HG03097 (cell line): ENCODE data around the gene CWF19L2.
"Not testable (repeated sequence)": the region's sequence is repeated elsewhere in the genome, so short reads cannot be mapped to it uniquely, and the experiment has no call there.

Source experiments
- ATAC-seq: cut with Tn5 transposase; IDR thresholded peaks from one replicate; pipeline ENCODE4 v1.9.1; 2021; ENCODE audit not compliant: unreplicated experiment, low FRiP score

Gene CWF19L2

GRCh38 chr11:107457558-107458271, at the start of gene CWF19L2:
Gene CWF19L2 (minus strand): TSS chr11:107457825. CDS start chr11:107457816, 9 bp downstream.
- peak; percentile 98 for ATAC-seq

DNA sequence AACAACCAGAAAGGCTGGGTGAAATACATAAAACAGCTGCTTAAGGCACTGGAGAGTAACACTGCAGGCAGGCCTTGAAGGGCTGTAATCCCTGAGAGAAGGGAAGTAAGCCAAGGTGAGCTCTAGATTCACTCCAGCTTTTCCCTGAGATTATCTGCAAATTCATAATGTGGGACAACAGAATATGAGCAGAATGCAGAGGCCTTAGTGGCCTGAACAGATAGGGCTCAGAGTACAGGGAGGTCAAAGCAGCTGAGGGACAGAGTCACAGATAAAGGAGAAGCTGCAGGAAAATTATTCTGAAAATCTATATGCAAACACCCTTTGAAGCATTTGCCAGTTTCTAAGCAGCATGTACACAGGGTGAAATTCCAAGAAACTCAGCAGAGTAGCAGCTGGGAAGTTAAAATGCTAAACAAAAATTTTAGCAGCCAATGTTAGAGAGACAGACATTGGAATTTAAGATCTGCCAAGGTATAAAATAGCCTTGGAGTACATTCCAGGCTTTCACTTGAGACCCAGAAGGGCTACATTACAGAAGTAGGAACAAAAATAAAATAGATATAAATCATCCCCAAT, 48.1 kb upstream of the CWF19L2 start:
- ATAC-seq, result no peak

DNA sequence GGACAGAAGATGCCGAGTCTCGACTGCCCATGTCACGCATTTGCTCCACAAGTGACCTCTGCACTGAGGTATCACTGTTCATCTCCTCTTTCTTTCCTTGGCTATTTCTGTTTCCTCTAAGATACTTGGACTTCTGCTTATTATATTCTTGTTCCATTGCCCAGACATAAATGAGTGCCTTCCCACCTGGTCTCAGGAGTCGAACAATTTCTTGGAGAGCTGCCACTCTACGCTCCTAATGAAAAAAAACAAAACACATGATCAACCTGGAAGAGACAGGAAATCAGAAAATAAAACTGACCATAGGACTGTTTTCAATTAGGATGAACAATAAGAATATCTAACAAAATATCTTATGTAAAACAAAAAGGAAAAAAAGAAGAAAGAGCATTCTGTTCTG, 47.4 kb upstream of the CWF19L2 start:
- no peak for ATAC-seq

DNA sequence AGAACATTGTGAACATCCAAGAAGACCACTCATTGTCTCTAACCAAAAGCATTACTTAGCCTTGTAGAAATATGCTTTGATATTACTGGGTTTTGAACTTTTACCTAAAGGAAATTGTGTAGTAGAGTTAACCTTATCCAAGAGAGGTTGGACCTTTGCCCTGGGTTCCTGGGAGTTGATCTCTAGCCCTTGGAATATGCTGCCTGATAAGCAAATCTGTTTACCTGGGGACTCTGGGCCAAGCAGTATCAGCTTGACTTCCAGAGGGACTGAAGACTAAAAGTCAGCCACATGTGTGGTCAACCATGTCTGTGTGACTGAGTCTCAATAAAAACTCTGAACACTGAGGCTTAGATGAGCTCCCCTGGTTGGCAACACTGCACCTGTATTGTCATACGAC, 44.1 kb upstream of the CWF19L2 start:
- ATAC-seq, result no peak

- ATAC-seq, result not testable (repeated sequence)
Observed at GRCh38 chr11:107497371-107497770, 39.7 kb upstream of the CWF19L2 start.

GRCh38 chr11:107496011-107496410, 38.4 kb upstream of the CWF19L2 start:
- ATAC-seq, result no peak

- no peak for ATAC-seq
Observed at GRCh38 chr11:107494055-107494454, 36.4 kb upstream of the CWF19L2 start.

DNA sequence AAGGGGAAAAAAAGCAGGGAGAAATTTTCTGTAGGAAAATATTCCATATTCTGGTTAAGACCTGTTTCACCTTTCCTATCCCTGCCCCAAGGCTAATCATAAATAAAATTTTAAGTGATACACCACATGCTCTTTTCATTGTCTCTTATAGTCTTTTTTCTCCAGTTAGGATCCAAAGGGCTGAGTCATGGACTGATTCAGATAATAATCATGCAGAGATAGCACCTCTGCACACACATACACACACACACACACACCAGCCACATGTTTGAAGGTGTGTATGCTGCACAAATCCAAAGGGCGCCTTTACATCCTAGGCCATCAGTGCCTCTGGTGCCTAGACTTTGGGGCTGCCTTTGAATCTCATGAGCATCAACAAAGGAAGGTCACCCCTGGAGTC, 35.5 kb upstream of the CWF19L2 start:
- ATAC-seq, result no peak

DNA sequence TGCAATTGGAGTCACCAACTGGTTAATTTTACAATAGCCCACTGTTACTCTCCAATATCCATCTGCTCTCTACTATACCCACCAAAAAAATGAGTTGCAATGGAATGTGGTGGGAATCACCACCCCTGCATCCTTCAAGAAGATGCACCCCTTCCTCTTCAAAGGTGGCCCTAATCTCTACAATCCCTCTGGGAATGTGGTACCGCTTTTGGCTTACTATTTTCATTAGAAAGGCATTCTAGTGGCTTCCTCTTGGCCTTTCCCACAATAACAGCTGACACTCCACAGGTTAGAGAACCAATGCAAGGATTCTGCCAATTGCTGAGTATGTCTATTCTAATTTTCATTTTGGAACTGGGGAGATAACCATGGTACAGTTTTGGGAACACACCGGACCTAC, 33.2 kb upstream of the CWF19L2 start:
- no peak for ATAC-seq

DNA sequence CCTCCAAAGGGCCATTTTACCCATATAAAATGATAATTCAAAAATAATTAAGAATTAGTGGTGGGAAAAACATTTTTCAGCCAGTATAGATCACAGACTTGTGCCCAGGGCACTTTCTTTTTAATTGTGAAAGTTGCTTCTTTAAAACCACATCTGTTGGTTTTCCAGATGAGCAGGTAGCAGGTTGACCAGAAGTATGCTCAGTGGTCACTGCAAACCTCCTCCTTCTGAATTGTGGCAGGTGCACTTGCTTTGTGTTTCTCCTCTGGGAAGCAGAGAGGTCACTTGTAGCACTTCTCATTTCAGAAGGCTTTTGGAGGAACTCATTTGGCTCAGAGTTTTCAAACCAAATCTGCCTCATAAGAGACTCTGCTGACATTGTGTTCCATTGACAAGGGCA, 24.6 kb upstream of the CWF19L2 start:
- ATAC-seq, result no peak

DNA sequence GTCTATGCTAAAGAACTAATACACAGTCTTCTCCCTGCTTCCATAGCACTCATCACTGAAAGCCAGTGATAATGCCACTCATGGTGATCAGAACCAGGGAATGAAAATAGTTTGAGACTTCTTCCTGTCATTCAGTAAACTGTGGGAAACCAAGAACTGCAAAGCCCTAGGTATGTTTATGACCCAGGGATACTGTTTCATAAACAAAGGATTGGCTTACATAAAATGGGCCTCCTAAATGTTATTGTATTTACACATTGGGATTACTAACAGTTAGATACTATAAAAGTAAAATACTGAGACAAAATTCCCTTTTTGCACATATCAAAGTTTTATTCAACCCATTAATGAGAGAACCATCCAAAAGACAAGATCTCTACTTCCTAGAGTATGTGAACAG, 21.3 kb upstream of the CWF19L2 start:
- ATAC-seq, result no peak

- ATAC-seq, result no peak
Observed at GRCh38 chr11:107477820-107478219, 20.2 kb upstream of the CWF19L2 start.

DNA sequence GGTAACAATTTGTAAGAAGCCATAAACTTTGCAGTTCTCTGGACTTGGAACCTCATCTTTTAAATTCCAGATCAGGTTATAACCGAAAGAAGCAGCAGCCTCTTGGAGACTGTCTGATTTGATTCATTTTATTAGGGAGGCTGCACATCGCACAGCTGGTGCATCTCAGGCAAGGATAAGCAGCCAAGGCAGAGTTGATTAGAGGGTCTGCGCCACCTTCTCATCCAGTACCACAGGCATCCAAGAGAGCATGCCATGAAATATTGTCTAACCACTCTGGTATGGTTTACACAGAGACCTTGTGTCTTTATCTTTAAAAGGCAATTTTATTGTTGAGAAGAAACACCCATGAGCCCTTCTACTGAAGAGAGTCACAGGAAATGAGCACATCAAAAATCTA, 16.2 kb upstream of the CWF19L2 start:
- no peak for ATAC-seq

- no peak for ATAC-seq
Observed at GRCh38 chr11:107472966-107473365, 15.3 kb upstream of the CWF19L2 start.

DNA sequence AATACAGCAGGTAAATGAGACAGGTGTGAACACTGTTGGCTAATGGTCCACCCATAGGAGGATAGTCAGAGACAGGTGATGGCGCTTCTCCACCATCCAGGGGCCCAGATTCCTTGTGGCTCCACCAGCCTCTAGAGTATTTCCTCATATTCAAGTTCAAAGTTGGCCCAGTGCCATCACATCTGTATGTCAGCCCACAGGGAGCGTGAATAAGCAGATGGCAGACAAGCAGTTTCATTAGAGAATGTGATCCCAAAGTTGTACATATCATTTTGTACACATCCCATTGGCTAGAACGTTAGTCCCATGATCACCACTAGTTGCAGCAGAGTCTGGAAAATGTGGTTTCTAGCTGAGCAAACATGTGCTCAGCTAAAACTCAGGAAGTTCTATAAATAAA, 11.0 kb upstream of the CWF19L2 start:
- no peak for ATAC-seq

GRCh38 chr11:107467696-107468095, 10.1 kb upstream of the CWF19L2 start:
- ATAC-seq, result no peak

DNA sequence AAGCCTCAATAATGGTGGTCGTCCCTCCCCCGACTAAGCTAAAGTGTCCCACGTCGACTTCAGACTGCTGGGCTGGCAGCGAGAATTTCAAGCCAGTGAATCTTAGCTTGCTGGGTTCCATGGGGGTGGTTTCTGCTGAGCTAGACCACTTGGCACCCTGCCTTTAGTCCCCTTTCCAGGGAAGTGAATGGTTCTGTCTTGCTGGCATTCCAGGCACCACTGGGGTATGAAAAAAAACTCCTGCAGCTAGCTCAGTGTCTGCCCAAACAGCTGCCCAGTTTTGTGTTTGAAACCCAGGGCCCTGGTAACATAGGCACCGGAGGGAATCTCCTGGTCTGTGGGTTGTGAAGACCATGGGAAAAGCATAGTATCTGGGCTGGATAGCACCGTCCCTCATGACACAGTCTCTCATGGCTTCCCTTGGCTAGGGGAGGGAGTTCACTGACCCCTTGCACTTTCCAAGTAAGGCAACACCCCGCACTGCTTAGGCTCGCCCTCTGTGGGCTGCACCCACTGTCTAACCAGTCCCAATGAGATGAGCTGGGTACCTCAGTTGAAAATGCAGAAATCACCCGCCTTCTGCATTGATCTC, 8.7 kb upstream of the CWF19L2 start:
- ATAC-seq, result not testable (repeated sequence)

- peak; percentile 33 for ATAC-seq
Observed at GRCh38 chr11:107457205-107457557, 444 bp downstream of the CWF19L2 start.

DNA sequence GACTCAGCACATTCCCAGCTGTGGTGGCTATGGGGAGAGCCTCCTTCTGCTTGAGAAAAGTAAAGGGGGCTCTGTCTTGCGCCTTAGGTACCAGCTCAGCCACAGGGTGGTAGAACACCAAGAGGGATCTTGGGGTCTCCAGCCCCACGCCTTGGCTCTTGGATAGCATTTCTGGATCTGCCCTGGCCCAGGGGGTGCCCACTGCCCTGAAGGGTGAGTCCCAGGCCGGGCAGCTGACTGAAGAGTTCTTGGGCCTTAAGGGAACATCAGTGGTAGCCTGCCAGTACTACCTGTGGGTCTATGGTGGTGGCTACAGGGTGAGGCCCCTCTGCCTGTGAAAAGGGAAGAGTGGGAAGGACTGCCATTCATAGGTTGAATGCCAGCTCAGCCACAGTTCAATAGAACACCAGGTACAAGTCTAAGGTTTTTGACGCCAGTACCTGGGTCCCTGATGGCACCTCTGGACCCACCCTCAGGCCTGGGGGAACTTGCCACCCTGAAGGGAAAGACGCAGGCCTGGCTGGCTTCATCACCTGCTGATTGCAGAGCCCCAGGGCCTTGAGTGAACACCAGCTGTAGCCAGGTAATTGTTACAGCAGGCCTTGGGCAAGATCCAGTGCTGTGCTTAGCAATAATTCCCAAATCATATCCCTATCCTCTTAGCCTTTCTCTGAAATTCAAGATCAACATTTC, 3.9 kb downstream of the CWF19L2 start:
- ATAC-seq, result no peak

GRCh38 chr11:107446822-107447431, 10.7 kb downstream of the CWF19L2 start:
- no peak for ATAC-seq

- ATAC-seq, result no peak
Observed at GRCh38 chr11:107442715-107443215, 14.9 kb downstream of the CWF19L2 start.
